H9 (cell line): ENCODE data around the gene PHAF1. TPM values are rescaled to one million over a fixed set of nuclear protein-coding genes. Genes with fewer than 3 reads are reported as not detected.

ENCODE experiments used
- DNase-seq: peaks from one replicate; pipeline ENCODE4 v3.0.0-alpha.2; 2017
- H2AFZ ChIP-seq: one replicate; pipeline ENCODE4 v1.6.1; 2013; ENCODE audit warnings: mild to moderate bottlenecking, low read length, control low read depth, moderate library complexity
- H2AK5ac ChIP-seq: 2 replicates; pipeline ENCODE4 v1.6.1; 2013; ENCODE audit warnings: low read length, control low read depth, mixed read lengths; ENCODE audit not compliant: insufficient read length
- H2BK120ac ChIP-seq: one replicate; pipeline ENCODE4 v1.6.1; 2013; ENCODE audit warnings: low read depth, mild to moderate bottlenecking, low read length, control low read depth, inconsistent platforms; ENCODE audit not compliant: poor library complexity, severe bottlenecking
- H2BK12ac ChIP-seq: 2 replicates; pipeline ENCODE4 v1.6.1; 2013; ENCODE audit warnings: low read length, control low read depth, mixed read lengths, low read depth; ENCODE audit not compliant: insufficient read length
- H2BK15ac ChIP-seq: 2 replicates; pipeline ENCODE4 v1.6.1; 2013; ENCODE audit warnings: low read depth, low read length, control low read depth
- H2BK20ac ChIP-seq: one replicate; pipeline ENCODE4 v1.6.1; 2013; ENCODE audit warnings: low read depth, mild to moderate bottlenecking, low read length, control low read depth, inconsistent platforms; ENCODE audit not compliant: poor library complexity, severe bottlenecking
- H2BK5ac ChIP-seq: 2 replicates; pipeline ENCODE4 v1.6.1; 2013; ENCODE audit warnings: low read length, control low read depth, mixed read lengths; ENCODE audit not compliant: insufficient read length
- H3K14ac ChIP-seq: 2 replicates; pipeline ENCODE4 v1.6.1; 2013; ENCODE audit warnings: low read length, control low read depth; ENCODE audit not compliant: insufficient read depth
- H3K18ac ChIP-seq: 2 replicates; pipeline ENCODE4 v1.6.1; 2013; ENCODE audit warnings: low read depth, mild to moderate bottlenecking, mixed read lengths, low read length, control low read depth; ENCODE audit not compliant: insufficient read length
- H3K23ac ChIP-seq: 2 replicates; pipeline ENCODE4 v1.6.1; 2013; ENCODE audit warnings: low read length, control low read depth, mixed read lengths, low read depth; ENCODE audit not compliant: insufficient read length
- H3K23me2 ChIP-seq: 2 replicates; pipeline ENCODE4 v1.6.1; 2013; ENCODE audit warnings: low read depth, mild to moderate bottlenecking, mixed read lengths, low read length, control low read depth; ENCODE audit not compliant: insufficient read length, poor library complexity, severe bottlenecking
- H3K27ac ChIP-seq: 2 replicates; pipeline ENCODE4 v1.5.1; 2013; ENCODE audit warnings: low read length, control low read depth, mixed read lengths, low read depth; ENCODE audit not compliant: insufficient read length
- H3K27me3 ChIP-seq: 2 replicates; pipeline ENCODE4 v1.6.1; 2013; ENCODE audit warnings: low read length, control low read depth, inconsistent platforms; ENCODE audit not compliant: insufficient read depth
- H3K4ac ChIP-seq: 2 replicates; pipeline ENCODE4 v1.6.1; 2013; ENCODE audit warnings: low read depth, mild to moderate bottlenecking, control low read depth, inconsistent platforms, low read length, moderate library complexity
- H3K4me1 ChIP-seq: 2 replicates; pipeline ENCODE4 v1.6.1; 2013; ENCODE audit warnings: low read length, control low read depth, inconsistent platforms; ENCODE audit not compliant: insufficient read depth
- H3K4me2 ChIP-seq: 2 replicates; pipeline ENCODE4 v1.6.1; 2013; ENCODE audit warnings: low read length, control low read depth, mixed read lengths; ENCODE audit not compliant: insufficient read length, insufficient read depth
- H3K56ac ChIP-seq: 2 replicates; pipeline ENCODE4 v1.6.1; 2013; ENCODE audit warnings: low read depth, mild to moderate bottlenecking, mixed read lengths, low read length, control low read depth; ENCODE audit not compliant: insufficient read length
- H3K79me1 ChIP-seq: 2 replicates; pipeline ENCODE4 v1.6.1; 2013; ENCODE audit warnings: low read depth, mild to moderate bottlenecking, moderate library complexity, low read length, control low read depth, inconsistent platforms; ENCODE audit not compliant: insufficient read depth, poor library complexity, severe bottlenecking
- H3K79me2 ChIP-seq: 2 replicates; pipeline ENCODE4 v1.6.1; 2013; ENCODE audit warnings: low read length, control low read depth, inconsistent platforms; ENCODE audit not compliant: insufficient read depth
- H3K9ac ChIP-seq: 2 replicates; pipeline ENCODE4 v1.6.1; 2013; ENCODE audit warnings: low read length, control low read depth, mixed read lengths; ENCODE audit not compliant: insufficient read length; ENCODE audit errors: extremely low read depth
- H3K9me3 ChIP-seq: one replicate; pipeline ENCODE4 v1.6.1; 2013; ENCODE audit warnings: low read depth, low read length, inconsistent platforms; ENCODE audit not compliant: control insufficient read depth
- H3T11ph ChIP-seq: one replicate; pipeline ENCODE4 v1.6.1; 2013; ENCODE audit warnings: mild to moderate bottlenecking, low read length, control low read depth, inconsistent platforms
- H4K20me1 ChIP-seq: one replicate; pipeline ENCODE4 v1.6.1; 2013; ENCODE audit not compliant: control insufficient read depth, insufficient read length, insufficient read depth
- H4K5ac ChIP-seq: 2 replicates; pipeline ENCODE4 v1.6.1; 2013; ENCODE audit warnings: low read depth, mild to moderate bottlenecking, mixed read lengths, low read length, control low read depth; ENCODE audit not compliant: insufficient read length
- H4K8ac ChIP-seq: replicated peaks from 2 replicates; pipeline ENCODE4 v1.6.1; 2013; ENCODE audit warnings: low read length, control low read depth, mixed read lengths, low read depth; ENCODE audit not compliant: insufficient read length
- H4K91ac ChIP-seq: 2 replicates; pipeline ENCODE4 v1.6.1; 2013; ENCODE audit warnings: low read depth, mild to moderate bottlenecking, moderate library complexity, mixed read lengths, low read length, control low read depth; ENCODE audit not compliant: insufficient read length
- H3K27ac Mint-ChIP-seq, 3 experiments: 2 replicates in 2 of 3; 3 replicates in 1 of 3; pipeline ENCODE4 v1.8.0; 2020 to 2021; ENCODE audit warnings: mixed read lengths in 3 of 3, mild to moderate bottlenecking in 1 of 3, moderate library complexity in 1 of 3
- H3K27me3 Mint-ChIP-seq: 2 replicates; pipeline ENCODE4 v1.8.0; 2021; ENCODE audit warnings: low read depth, mild to moderate bottlenecking, moderate library complexity, mixed read lengths
- H3K36me3 Mint-ChIP-seq, 3 experiments: 2 replicates in 2 of 3; 3 replicates in 1 of 3; pipeline ENCODE4 v1.8.0; 2020 to 2021; ENCODE audit warnings: low read depth in 3 of 3, mixed read lengths in 3 of 3; ENCODE audit not compliant: insufficient read depth in 1 of 3
- H3K4me1 Mint-ChIP-seq, 2 experiments: 2 replicates each; pipeline ENCODE4 v1.8.0; 2020; ENCODE audit warnings: mixed read lengths in 2 of 2
- H3K4me3 Mint-ChIP-seq, 2 experiments: 2 replicates in 1 of 2; 3 replicates in 1 of 2; pipeline ENCODE4 v1.8.0; 2020 to 2021; ENCODE audit warnings: mild to moderate bottlenecking in 2 of 2, mixed read lengths in 2 of 2, moderate library complexity in 1 of 2
- H3K9me3 Mint-ChIP-seq, 2 experiments: 2 replicates in 1 of 2; 3 replicates in 1 of 2; pipeline ENCODE4 v1.8.0; 2020; ENCODE audit warnings: mild to moderate bottlenecking in 2 of 2, mixed read lengths in 2 of 2, moderate library complexity in 1 of 2
- CTCF ChIP-seq: fragments of 200-600 bp; sonication (generic); conservative IDR thresholded peaks from 3 replicates; pipeline ENCODE4 v1.8.0; 2021; ENCODE audit warnings: antibody characterized with exemption, mild to moderate bottlenecking
- WGBS: extraction: QIAGEN DNeasy Blood & Tissue Kit; methylation state at CpG from one replicate; pipeline ENCODE4 v1.1.7; 2013; ENCODE audit warnings: missing lambda C conversion rate, low lambda C conversion rate, mixed read lengths; ENCODE audit not compliant: insufficient read length; ENCODE audit errors: extremely low coverage; 5-methylcytosine and 5-hydroxymethylcytosine counted together
- total RNA-seq: library from RNA; stranded (reverse); gene quantifications from 2 replicates; pipeline ENCODE4 v1.2.1, GENCODE V29; 2021

Gene PHAF1
- total RNA-seq, 1 experiment from 2014 or later = 18.8 TPM

- H3K79me1 ChIP-seq = no peaks in the 10 kb centered on the region
- H3K27ac ChIP-seq = no peak overlapping the region
- DNase-seq = peak; percentile 61
- no peak overlapping the region for H3K9ac ChIP-seq
- H4K20me1 ChIP-seq = no peaks in the 10 kb centered on the region
- no peaks in the 10 kb centered on the region for H3K9me3 ChIP-seq
- no peak overlapping the region for H2BK5ac ChIP-seq
- H2AK5ac ChIP-seq = no peak overlapping the region
- no peak overlapping the region for H3K56ac ChIP-seq
- H3K4me1 ChIP-seq = no peaks in the 10 kb centered on the region
- no peak overlapping the region for H4K8ac ChIP-seq
- Mint-ChIP-seq H3K36me3 (no peaks in the 10 kb centered on the region), H3K27ac (no peak overlapping the region), H3K4me1 (peaks cover 7 to 22% of the 10 kb centered on the region in 2 experiments), H3K4me3 (peak overlapping the region; percentile 65 to 79), H3K27me3 (peaks cover 100% of the 10 kb centered on the region), H3K9me3 (peaks cover 3 to 7% of the 10 kb centered on the region in 2 experiments; a peak in 3 of 5 replicates)
- H3K14ac ChIP-seq = no peak overlapping the region
- no peak overlapping the region for H4K5ac ChIP-seq
- H4K91ac ChIP-seq = no peak overlapping the region
- H2BK120ac ChIP-seq = no peak overlapping the region
- WGBS = no CpG with 5 or more reads among the region's 34 CpGs
- H3K27me3 ChIP-seq = peaks cover 93% of the 10 kb centered on the region
- H3K18ac ChIP-seq = no peak overlapping the region
- H3K4me2 ChIP-seq = peak overlapping the region; percentile 52
- H2BK12ac ChIP-seq = no peak overlapping the region
- no peak overlapping the region for H2AFZ ChIP-seq
- no peak for TF ChIP-seq CTCF
- no peak overlapping the region for H2BK15ac ChIP-seq
- H3K4ac ChIP-seq = no peak overlapping the region
- H3K23ac ChIP-seq = no peak overlapping the region
- H2BK20ac ChIP-seq = no peak overlapping the region
- H3K23me2 ChIP-seq = peaks cover 25% of the 10 kb centered on the region
- H3K79me2 ChIP-seq = no peaks in the 10 kb centered on the region
- H3T11ph ChIP-seq = no peak overlapping the region
Measured at GRCh38 chr16:67158637-67159600, 49.2 kb downstream of the PHAF1 start.
